ENCODE results near the gene GRN. TPM values are rescaled to one million over a fixed set of nuclear protein-coding genes. Genes with fewer than 3 reads are reported as not detected.
A peak's percentile ranks its signal among the peaks of the same experiment; 100 is the strongest.

Gene GRN
- total and polyA plus RNA-seq, 2 of the 8 experiments (the other 6 are each of a cell fraction or from before 2014, with no cell fraction given), result 108 to 387 TPM

DNA sequence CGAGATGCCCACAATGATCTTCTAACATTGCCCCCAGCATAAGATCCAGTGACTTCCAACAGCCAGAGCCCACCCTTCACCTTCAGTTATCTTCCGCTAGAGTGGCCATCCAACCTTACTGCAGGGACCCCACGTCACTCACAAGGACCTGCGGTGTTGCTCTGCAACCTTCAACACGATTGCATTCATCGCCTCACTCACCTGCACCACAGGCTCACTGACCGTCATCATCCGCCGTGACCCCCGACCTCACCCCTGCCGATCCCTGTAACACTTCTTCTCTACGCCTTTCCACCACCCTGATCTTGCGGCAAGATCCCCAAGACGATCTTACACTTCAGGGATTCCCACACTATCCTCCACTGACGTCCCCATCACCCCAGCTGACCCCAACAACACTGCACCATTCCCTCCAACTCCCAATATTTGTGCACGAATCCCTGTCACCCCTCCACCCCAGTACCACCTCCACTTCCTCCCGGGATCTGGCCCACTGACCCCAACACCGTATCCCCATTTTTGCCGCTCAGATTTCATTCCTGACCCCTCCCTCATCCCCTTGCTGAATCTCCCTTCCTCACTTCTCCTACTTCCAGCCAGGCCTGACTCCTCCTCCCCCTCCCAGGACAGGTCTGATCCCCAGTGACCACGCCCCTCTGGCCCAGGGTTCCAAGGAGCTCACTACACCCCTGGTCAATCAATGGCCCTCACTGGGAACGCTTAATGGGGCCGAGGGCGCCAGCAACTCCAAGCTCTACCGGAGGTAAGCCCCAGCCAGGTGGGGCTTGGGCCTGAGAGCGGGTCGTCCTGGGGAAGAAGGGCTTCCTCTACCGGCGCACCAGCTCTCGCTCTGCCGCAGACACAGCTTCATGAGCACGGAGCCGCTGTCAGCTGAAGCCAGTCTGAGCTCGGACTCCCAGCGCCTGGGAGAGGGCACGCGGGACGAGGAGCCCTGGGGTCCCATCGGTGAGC, 29.1 kb upstream of the GRN start:
- no peak overlapping the region for H3K27ac ChIP-seq (ENCODE audit: low read depth, low read length)
- peaks cover under 1 to 30% (median 24%) of the 10 kb centered on the region in 4 experiments for H3K4me1 ChIP-seq (replicated peaks in 1 of 4; ENCODE audit: control insufficient read depth in 3 of 4, insufficient read depth in 4 of 4, low read length in 3 of 4)
- H4K8ac ChIP-seq (ENCODE audit: extremely low read depth, insufficient read depth, low read length), result peak overlapping the region; percentile 75
- H3K36me3 ChIP-seq (ENCODE audit: control insufficient read depth in 2 of 4, insufficient read depth in 4 of 4, low read length in 3 of 4), result peaks cover 0 to 15% (median 10%) of the 10 kb centered on the region in 4 experiments; a peak in 6 of 8 replicates
- H3K4ac ChIP-seq (replicated peaks; ENCODE audit: insufficient read length, low read depth, low read length), result peak overlapping the region; percentile 64
- H4K5ac ChIP-seq (ENCODE audit: insufficient read length, low read depth, low read length), result no peak overlapping the region
- peak overlapping the region; percentile 75; the same call in 1 of the 2 replicates for H2BK12ac ChIP-seq (ENCODE audit: low read depth, low read length)
- no peaks in the 10 kb centered on the region for H3K79me1 ChIP-seq (ENCODE audit: low read depth, low read length)
- peak overlapping the region; percentile 57 for H4K91ac ChIP-seq (replicated peaks; ENCODE audit: insufficient read length, low read length)
- H3K79me2 ChIP-seq (ENCODE audit: control insufficient read depth in 1 of 2, insufficient read depth in 2 of 2, low read length in 2 of 2), result no peaks in the 10 kb centered on the region
- H3K9ac ChIP-seq (replicated peaks in 1 of 4; ENCODE audit: extremely low read depth in 1 of 4, low read depth in 3 of 4, low read length in 3 of 4), result peak overlapping the region in 1 of 4 experiments; percentile 53; a peak in 4 of 7 replicates
- peaks cover 14% of the 10 kb centered on the region for H3K23me2 ChIP-seq (ENCODE audit: low read depth, low read length)
- peak overlapping the region; percentile 60 for H3K18ac ChIP-seq (ENCODE audit: extremely low read depth, low read length)
- no peak overlapping the region for H2AFZ ChIP-seq (ENCODE audit: low read length)
- H3K4me2 ChIP-seq (ENCODE audit: insufficient read depth in 1 of 2, low read depth in 2 of 2, low read length in 2 of 2), result peak overlapping the region; percentile 97 to 99
- H3K9me3 ChIP-seq (ENCODE audit: insufficient read depth in 2 of 2, low read depth in 1 of 2, low read length in 1 of 2), result no peaks in the 10 kb centered on the region
- POLR2A ChIA-PET (ENCODE audit: partially characterized antibody), result interaction anchor here (0.8 to 14.6 kb wide), 26 partner anchors 7 to 149 kb away, joined by 3 to 135 read pairs (median 5); partner anchors contain the start of genes RUNDC3A, SLC25A39, SLC4A1 and TMUB2
- no peak overlapping the region; the same call in 1 of the 2 replicates for H2BK5ac ChIP-seq (ENCODE audit: low read depth, low read length)
- peak in 1 of 2 experiments; percentile 92 for DNase-seq (ENCODE audit: low read depth in 1 of 2, low spot score in 2 of 2)
- H3K23ac ChIP-seq (ENCODE audit: insufficient read length), result no peak overlapping the region
- no peak overlapping the region for H2AK5ac ChIP-seq (ENCODE audit: low read depth, low read length)
- CTCF ChIA-PET (ENCODE audit: partially characterized antibody), result interaction anchor here (0.6 to 5.9 kb wide), 17 partner anchors 9 to 315 kb away, joined by 3 to 42 read pairs (median 5); partner anchors contain the start of gene SLC25A39
- H3K27me3 ChIP-seq (replicated peaks in 1 of 4; ENCODE audit: control insufficient read depth in 3 of 4, extremely low read depth in 1 of 4, insufficient read depth in 3 of 4, low read length in 3 of 4), result peaks cover 0 to 19% (median 17%) of the 10 kb centered on the region in 4 experiments; a peak in 6 of 7 replicates
- 4% methylated on average over 38 of the region's 38 CpGs; no CpG with 5 or more reads in 1 of the 2 experiments for WGBS, 2 experiments (ENCODE audit: extremely low coverage in 1 of 2, insufficient coverage in 1 of 2, insufficient read length in 1 of 2, insufficient replicate concordance in 2 of 2, low coverage in 1 of 2, low lambda C conversion rate in 2 of 2, missing lambda C conversion rate in 1 of 2)
- FAIRE-seq, result peak; percentile 95
- H3K56ac ChIP-seq (replicated peaks; ENCODE audit: insufficient read length, low read depth, low read length), result peak overlapping the region; percentile 21
- H3K14ac ChIP-seq (ENCODE audit: insufficient read length), result no peak overlapping the region
- peaks cover 2 to 8% of the 10 kb centered on the region in 2 experiments for H4K20me1 ChIP-seq (replicated peaks in 1 of 2; ENCODE audit: control insufficient read depth in 1 of 2, insufficient read depth in 2 of 2, low read length in 2 of 2)
- no peak overlapping the region for H2BK120ac ChIP-seq (replicated peaks; ENCODE audit: low read depth, low read length)
- H2BK15ac ChIP-seq (ENCODE audit: low read length), result 0 out of 2 replicates have a peak overlapping the region, but pooled peaks have one; percentile 72
- H2BK20ac ChIP-seq (ENCODE audit: low read length), result peak overlapping the region; percentile 80; the same call in 1 of the 2 replicates
- peak overlapping the region; percentile 40 to 67 (median 60) for H3K4me3 ChIP-seq (ENCODE audit: extremely low read depth in 1 of 4, insufficient read depth in 2 of 4, low read depth in 3 of 4, low read length in 4 of 4)
- no peak for TF ChIP-seq SRF (IDR thresholded peaks at IDR 0.05; ENCODE audit: low read depth, low read length)
- peak; percentile 74 for TF ChIP-seq TBP (IDR thresholded peaks at IDR 0.05; ENCODE audit: low read depth, low read length)
- no peak for TF ChIP-seq TAF7 (optimal IDR thresholded peaks at IDR 0.05; ENCODE audit: borderline replicate concordance, low read depth, low read length)
- no peak for TF ChIP-seq CHD1 (IDR thresholded peaks at IDR 0.05; ENCODE audit: low read depth, low read length)
- 0 out of 2 replicates have a peak, but pooled peaks have one; percentile 11 for TF ChIP-seq TAF1 (IDR thresholded peaks at IDR 0.05; ENCODE audit: low read depth, low read length)
- TF ChIP-seq ASH2L (IDR thresholded peaks at IDR 0.05; ENCODE audit: low read length), result no peak
- TF ChIP-seq, protein P1, sequence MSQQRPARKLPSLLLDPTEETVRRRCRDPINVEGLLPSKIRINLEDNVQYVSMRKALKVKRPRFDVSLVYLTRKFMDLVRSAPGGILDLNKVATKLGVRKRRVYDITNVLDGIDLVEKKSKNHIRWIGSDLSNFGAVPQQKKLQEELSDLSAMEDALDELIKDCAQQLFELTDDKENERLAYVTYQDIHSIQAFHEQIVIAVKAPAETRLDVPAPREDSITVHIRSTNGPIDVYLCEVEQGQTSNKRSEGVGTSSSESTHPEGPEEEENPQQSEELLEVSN (IDR thresholded peaks at IDR 0.05), result no peak
- TF ChIP-seq SUZ12 (IDR thresholded peaks at IDR 0.05; ENCODE audit: low read length), result peak; percentile 5; the same call in 1 of the 2 replicates
- peak; percentile 14; the same call in 1 of the 2 replicates for TF ChIP-seq CREB1 (IDR thresholded peaks at IDR 0.05)
- TF ChIP-seq SAP30 (IDR thresholded peaks at IDR 0.05; ENCODE audit: insufficient read depth, insufficient replicate concordance, low read length), result no peak
